Kidney (tissue), 14 donors: ENCODE measurements around the gene ULK4. TPM values are rescaled to one million over a fixed set of nuclear protein-coding genes. Genes with fewer than 3 reads are reported as not detected.
"Not testable (repeated sequence)": the region's sequence is repeated elsewhere in the genome, so short reads cannot be mapped to it uniquely, and the experiment has no call there.

Experiments used
- DNase-seq, 5 donors: peaks; one replicate each; pipeline ENCODE4 v3.0.0-alpha.2; 2013 to 2020
- FAIRE-seq: peaks from 2 replicates; lab custom pipeline; 2012; peaks lifted over from hg19 to GRCh38; lab: Jason Lieb, UNC
- H3K27ac ChIP-seq, 2 donors: one replicate each; pipeline ENCODE4 v1.7.0; 2013; ENCODE audit warnings: low read depth in 2 of 2, low read length in 2 of 2, inconsistent platforms in 1 of 2
- H3K27me3 ChIP-seq: one replicate; pipeline ENCODE4 v1.7.1; 2013; ENCODE audit warnings: low read length, inconsistent platforms; ENCODE audit not compliant: control insufficient read depth, insufficient read depth
- H3K36me3 ChIP-seq, 3 donors: one replicate each; pipeline versions ENCODE4 v1.7.0 to v1.7.1; 2013; ENCODE audit warnings: low read length in 3 of 3, control low read depth in 1 of 3, inconsistent platforms in 1 of 3; ENCODE audit not compliant: insufficient read depth in 3 of 3, control insufficient read depth in 2 of 3
- H3K4me1 ChIP-seq, 3 donors: one replicate each; pipeline versions ENCODE4 v1.7.0 to v1.7.1; 2013; ENCODE audit warnings: low read length in 3 of 3, inconsistent platforms in 1 of 3, low read depth in 1 of 3; ENCODE audit not compliant: control insufficient read depth in 2 of 3, insufficient read depth in 2 of 3
- H3K4me3 ChIP-seq, 3 donors: one replicate each; pipeline versions ENCODE4 v1.7.0 to v1.8.1; 2013; ENCODE audit warnings: low read length in 3 of 3, control low read depth in 1 of 3, inconsistent platforms in 1 of 3
- H3K9ac ChIP-seq, 3 donors: one replicate each; pipeline versions ENCODE4 v1.7.0 to v1.7.1; 2013; ENCODE audit warnings: low read length in 3 of 3, control low read depth in 1 of 3, inconsistent platforms in 1 of 3
- H3K9me3 ChIP-seq, 3 donors: one replicate each; pipeline versions ENCODE4 v1.7.0 to v1.7.1; 2013; ENCODE audit warnings: low read length in 3 of 3, control low read depth in 1 of 3, inconsistent platforms in 1 of 3; ENCODE audit not compliant: control insufficient read depth in 2 of 3, insufficient read depth in 1 of 3
- CTCF ChIP-seq: IDR thresholded peaks from 3 replicates; pipeline ENCODE4 v1.5.1; 2012; ENCODE audit warnings: mild to moderate bottlenecking, moderate library complexity, borderline replicate concordance; ENCODE audit not compliant: insufficient read depth; ENCODE audit errors: extremely low read depth
- intact Hi-C: fragments of 100-400 bp; cut with DNase I; formaldehyde crosslinking; loops from one replicate; pipeline ENCODE4 v1.11.1; 2022
- polyA plus RNA-seq: library from polyadenylated mRNA; stranded (reverse); fragments of 350-450 nt; fragmentation: Illumina TruSeq; extraction: RNeasy Lipid Tissue Mini Kit (QIAGEN cat#74804); gene quantifications from one replicate; pipeline ENCODE4 v1.2.3, GENCODE V29; 2014; ENCODE audit warnings: low read depth, low replicate concordance; ENCODE audit not compliant: insufficient read depth
- total RNA-seq: library from RNA; stranded (reverse); fragmentation: NEBNext Ultra II Directional; extraction: Animal tissue kit (Norgen Biotek cat#: 25700); gene quantifications from one replicate; pipeline ENCODE4 v1.2.1, GENCODE V29; 2021
- donor health status: control.
- donor health status: control.
- donor health status: control.
- donor health status: control.
- donor health status: control.
- donor health status: DM: yes; HTN: yes; CAD: no.
- donor health status: Normal renal cell carcinoma (clear cell type).

ULK4 gene
- total and polyA plus RNA-seq, 2 donors from 2014 or later: 4.6 to 20.5 TPM

DNA sequence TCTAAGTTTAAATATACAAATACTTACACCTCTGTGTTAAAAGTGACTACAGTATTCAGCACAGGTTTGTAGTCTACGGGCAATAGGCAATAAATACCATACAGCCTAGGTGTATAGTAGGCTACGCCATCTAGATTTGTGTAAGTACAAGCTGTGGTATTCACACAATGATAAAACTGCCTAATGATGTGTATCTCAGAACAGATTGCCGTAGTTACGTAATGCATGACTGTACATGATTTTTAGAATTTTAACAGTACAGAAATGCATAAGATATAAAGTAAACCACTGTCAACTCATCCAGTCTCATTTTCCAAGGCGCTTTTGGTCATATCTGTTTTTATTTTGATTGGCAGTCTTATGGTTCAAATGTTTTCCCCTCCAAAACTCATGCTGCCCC lies 396.9 kb downstream of the ULK4 start:
- H3K27ac ChIP-seq: no peak overlapping the region
- intact Hi-C loops: no loop called here
- no peaks in the 10 kb centered on the region for H3K36me3 ChIP-seq
- no peak for TF ChIP-seq CTCF
- no peak overlapping the region for H3K4me3 ChIP-seq
- H3K4me1 ChIP-seq: no peaks in the 10 kb centered on the region
- H3K9ac ChIP-seq: no peak overlapping the region
- H3K27me3 ChIP-seq: no peaks in the 10 kb centered on the region
- no peaks in the 10 kb centered on the region for H3K9me3 ChIP-seq
- no peak for FAIRE-seq
- DNase-seq: no peak

- H3K27me3 ChIP-seq, FAIRE-seq, intact Hi-C loops, H3K4me3 ChIP-seq, H3K4me1 ChIP-seq, H3K9me3 ChIP-seq, H3K36me3 ChIP-seq, H3K27ac ChIP-seq, DNase-seq, H3K9ac ChIP-seq: not testable (repeated sequence)
Measured at GRCh38 chr3:41556245-41556644, 405.7 kb downstream of the ULK4 start.

- peak in 2 of 5 donors; percentile 3 to 25 for DNase-seq
Measured at GRCh38 chr3:41532976-41533375, 428.9 kb downstream of the ULK4 start.

GRCh38 chr3:41526995-41527573 lies 434.8 kb downstream of the ULK4 start:
- intact Hi-C loops: no loop called here
- H3K27me3 ChIP-seq: no peaks in the 10 kb centered on the region
- no peak overlapping the region for H3K9ac ChIP-seq
- no peak for DNase-seq
- no peak overlapping the region for H3K4me3 ChIP-seq
- H3K27ac ChIP-seq: no peak overlapping the region
- no peaks in the 10 kb centered on the region for H3K36me3 ChIP-seq
- FAIRE-seq: no peak
- no peaks in the 10 kb centered on the region for H3K9me3 ChIP-seq
- TF ChIP-seq CTCF: no peak
- H3K4me1 ChIP-seq: no peaks in the 10 kb centered on the region

More at GRCh38 chr3:41532976-41533375, 428.9 kb downstream of the ULK4 start:
- no peak for TF ChIP-seq CTCF
- Histone ChIP-seq H3K27me3 (no peaks in the 10 kb centered on the region), H3K4me1 (no peaks in the 10 kb centered on the region), H3K27ac (no peak overlapping the region), H3K36me3 (no peaks in the 10 kb centered on the region), H3K4me3 (no peak overlapping the region), H3K9me3 (no peaks in the 10 kb centered on the region), H3K9ac (no peak overlapping the region)
- no peak for FAIRE-seq
- intact Hi-C loops: no loop called here
